Stimulated activated CD4-positive, alpha-beta T cell treated with anti-CD3 and anti-CD28 coated beads, Interleukin-4, amount 100 ng/mL, for 24 hours (primary cell): ENCODE results near the gene ZNF385D.

Source experiments
- DNase-seq: peaks from one replicate; pipeline ENCODE4 v3.0.0-alpha.2; 2020

Gene ZNF385D

GRCh38 chr3:21585216-21585740, 165.7 kb downstream of the ZNF385D start:
- DNase-seq = no peak

DNA sequence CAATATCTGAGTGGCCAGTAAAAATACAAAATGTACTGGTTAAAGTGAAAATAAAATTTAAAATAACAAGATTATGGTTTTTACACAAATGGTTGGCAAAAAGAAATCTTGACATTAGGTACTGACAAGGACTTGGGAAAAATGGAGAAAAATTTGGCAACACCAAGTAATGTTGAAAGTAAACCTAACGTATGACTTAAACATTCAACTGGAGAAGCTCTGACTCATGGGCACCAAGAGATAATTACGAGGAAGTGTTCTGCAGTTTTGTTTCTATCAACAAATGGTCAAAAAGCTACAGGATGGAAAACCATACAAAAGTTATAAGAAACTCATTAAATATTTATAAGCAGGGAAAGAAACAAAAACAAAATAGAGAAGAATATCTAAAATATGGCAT, 177.7 kb downstream of the ZNF385D start:
- DNase-seq = no peak

DNA sequence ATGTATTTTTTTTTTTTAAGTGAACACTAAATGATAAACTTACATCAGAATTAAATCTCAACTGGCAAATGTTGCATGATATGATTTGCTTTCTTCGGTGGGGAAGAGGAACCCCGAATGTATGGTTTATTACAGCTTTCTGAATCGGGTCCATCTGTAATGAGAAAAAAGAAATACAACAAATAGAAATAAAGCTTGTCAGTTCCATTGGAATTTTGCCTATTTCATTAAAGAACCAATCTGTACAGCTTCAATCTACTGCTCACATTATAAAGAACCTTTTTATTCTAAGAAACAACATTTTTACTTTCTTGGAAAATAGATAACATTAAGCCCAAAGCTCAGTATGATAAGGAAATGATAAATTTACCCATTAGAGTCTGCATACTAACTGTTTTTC, 186.5 kb downstream of the ZNF385D start:
- DNase-seq = no peak

- DNase-seq = no peak
These were observed 188.8 kb downstream of the ZNF385D start for GRCh38 chr3:21562243-21562642.

GRCh38 chr3:21561472-21561871, 189.5 kb downstream of the ZNF385D start:
- no peak for DNase-seq

DNA sequence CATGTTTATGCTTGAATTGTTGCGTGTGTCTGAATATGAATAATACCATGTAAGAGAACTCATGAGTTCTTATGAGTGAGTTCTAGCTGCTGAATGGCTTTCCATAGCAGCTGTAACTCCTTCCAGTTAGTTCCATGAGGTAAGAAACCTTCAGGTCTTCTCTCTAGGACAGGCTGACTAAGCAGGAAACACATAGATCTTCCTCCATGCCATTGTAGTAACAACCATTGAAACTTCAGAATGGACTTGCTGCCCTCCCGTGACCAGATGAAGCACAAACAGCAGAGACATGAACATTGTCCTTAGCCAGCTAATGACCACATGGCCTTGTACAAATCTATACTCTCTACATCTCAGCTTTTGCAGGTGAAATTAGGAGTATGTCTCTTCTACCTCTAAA, 200.0 kb downstream of the ZNF385D start:
- no peak for DNase-seq

DNA sequence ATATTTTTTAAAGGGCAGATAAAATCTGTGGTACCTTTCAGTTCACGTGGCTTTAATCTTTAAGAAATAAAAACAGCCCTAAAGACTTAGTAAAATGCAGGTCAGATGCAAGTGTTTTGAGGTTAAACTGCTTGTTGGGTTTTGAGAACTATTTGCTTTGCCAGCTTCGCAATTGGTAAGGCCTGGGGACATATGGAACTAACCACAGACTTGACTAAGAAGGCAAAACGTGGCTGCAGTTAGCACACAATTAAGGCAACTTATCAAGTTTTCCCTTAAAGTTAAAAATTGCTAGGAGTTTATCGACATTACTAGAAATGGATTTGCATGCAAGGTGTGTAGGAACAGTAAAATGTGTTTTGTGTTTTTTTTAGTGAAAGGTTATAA, 206.9 kb downstream of the ZNF385D start:
- no peak for DNase-seq

DNA sequence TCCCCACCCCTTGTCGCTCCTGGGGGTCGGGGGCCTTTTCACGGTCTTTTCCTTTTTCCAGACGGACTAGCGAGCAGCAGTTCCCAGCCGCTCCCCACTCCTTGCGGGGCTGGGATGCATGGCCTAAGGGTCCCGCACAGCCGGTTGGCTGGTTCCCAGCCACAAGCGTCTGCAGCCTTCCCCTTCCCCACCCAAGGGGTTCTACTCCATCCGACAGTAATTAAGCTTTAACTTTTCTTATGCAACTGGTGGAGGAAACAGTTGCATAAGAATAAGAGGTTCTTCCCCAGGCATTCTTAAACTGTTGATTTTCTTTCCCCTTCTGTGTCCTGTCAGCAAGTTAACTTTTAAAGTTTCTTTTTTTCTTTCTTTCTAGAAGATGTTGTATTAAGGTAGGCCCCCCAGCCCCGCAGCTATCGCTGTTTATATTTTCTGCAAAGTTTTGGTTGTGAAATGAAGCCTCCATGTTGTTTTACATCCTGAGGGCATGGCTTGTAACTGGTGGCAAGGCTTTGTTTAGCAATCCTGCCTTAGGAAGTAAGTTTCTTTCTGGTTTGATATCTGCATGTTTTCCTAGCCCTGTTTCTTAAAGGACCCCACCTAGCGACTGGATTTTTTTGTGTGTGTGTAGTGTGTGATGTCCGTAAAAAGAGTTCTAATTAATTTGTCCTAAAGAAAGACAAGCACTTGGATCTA, 207.5 kb downstream of the ZNF385D start:
- no peak for DNase-seq

GRCh38 chr3:21542656-21543379, 208.2 kb downstream of the ZNF385D start:
- DNase-seq = no peak

DNA sequence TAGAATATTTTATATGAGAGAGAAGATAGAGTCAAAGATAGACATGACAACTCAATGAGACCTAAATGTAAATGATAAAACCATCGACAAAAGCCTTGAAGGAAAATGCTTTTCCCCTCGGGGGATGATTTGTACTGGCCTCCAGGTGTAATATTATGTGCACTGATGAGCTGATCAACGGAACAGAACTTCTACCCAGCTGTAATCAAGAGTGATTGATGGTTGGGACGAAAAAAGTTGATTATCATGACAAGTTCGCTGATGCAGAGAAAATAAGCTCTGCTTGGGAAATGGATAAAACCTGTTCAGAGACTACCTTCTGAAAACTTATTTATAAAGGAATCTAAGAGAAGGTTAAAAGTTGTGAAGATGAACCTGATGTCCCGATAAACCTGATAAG, 210.7 kb downstream of the ZNF385D start:
- DNase-seq = no peak

DNA sequence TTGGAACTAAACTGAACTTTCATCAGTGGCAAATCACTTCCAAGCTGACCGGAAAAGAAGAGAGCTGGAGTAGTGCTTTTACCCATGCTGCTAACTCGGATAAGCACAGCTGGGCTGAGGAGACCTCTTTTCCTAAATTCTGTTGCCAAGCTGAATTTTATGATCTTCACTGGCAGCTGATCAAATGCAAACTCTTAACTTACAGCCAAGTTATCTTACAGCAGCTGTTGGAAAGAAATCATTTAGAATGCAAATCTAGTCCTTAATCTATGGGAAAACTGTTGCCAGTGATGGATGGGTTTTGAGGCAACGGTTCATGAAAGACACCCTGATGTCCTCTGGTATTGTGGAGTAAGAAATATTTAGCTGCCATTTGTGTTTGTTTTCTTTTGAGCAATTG, 216.5 kb downstream of the ZNF385D start:
- no peak for DNase-seq

GRCh38 chr3:21533002-21533401, 218.0 kb downstream of the ZNF385D start:
- no peak for DNase-seq

GRCh38 chr3:21531909-21532308, 219.1 kb downstream of the ZNF385D start:
- no peak for DNase-seq

- no peak for DNase-seq
These were observed 222.6 kb downstream of the ZNF385D start for GRCh38 chr3:21528291-21528995.

- DNase-seq = no peak
These were observed 224.5 kb downstream of the ZNF385D start for GRCh38 chr3:21526461-21526860.

- DNase-seq = no peak
These were observed 226.9 kb downstream of the ZNF385D start for GRCh38 chr3:21524133-21524532.

DNA sequence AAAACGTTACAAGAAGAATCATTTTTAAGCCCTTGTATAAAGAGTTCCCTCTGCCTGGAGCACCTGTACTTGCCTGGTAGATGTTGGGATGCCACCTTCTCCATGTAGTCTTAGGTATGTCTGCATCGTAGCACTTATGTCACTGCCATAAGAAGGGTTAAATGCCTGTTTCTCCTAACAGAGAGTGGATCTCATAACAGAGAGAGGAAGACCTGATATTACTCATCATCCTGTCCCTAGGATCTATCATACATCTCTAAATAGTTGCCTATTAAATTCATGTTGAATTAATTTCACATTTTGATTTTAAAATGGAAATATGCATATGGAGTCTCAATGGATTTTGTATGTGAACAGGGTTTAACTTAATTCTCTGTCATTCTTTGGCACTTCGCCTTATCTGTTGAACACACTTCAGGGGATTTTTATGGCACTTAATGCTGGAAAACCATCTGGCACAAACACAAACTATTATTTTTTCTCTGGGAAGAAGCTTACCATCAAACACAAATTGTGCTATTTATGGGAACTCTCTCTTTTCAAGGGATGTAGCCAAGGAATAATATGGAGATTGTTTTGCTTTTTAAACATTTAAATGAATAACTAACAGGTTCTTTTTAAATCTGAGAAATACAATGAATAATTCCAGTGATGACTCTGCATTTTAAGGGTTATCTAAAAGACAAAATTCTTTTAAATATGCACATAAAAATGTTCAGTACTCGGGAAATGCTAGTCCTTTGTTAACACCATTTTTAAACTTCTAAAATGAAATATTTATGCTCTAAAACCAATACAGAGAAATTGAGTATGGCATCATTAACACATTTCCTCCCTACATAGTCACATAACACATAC, 230.7 kb downstream of the ZNF385D start:
- DNase-seq = no peak

- no peak for DNase-seq
These were observed 233.8 kb downstream of the ZNF385D start for GRCh38 chr3:21517184-21517583.

- DNase-seq = no peak
These were observed 235.6 kb downstream of the ZNF385D start for GRCh38 chr3:21515417-21515816.

GRCh38 chr3:21509731-21510470, 241.1 kb downstream of the ZNF385D start:
- no peak for DNase-seq

- DNase-seq = no peak
These were observed 242.8 kb downstream of the ZNF385D start for GRCh38 chr3:21508246-21508645.
